Measurements from ENCODE around the gene COQ10B. TPM values are rescaled to one million over a fixed set of nuclear protein-coding genes. Genes with fewer than 3 reads are reported as not detected.
A peak's percentile ranks its signal among the peaks of the same experiment; 100 is the strongest.
"Not testable (repeated sequence)": the region's sequence is repeated elsewhere in the genome, so short reads cannot be mapped to it uniquely, and the experiment has no call there.

COQ10B gene
- total RNA-seq, 1 donor from 2014 or later = 11.0 TPM

- DNase-seq (ENCODE audit: low spot score, unreplicated experiment) = no peak
- H3K27ac Mint-ChIP-seq = peak overlapping the region; percentile 57
- H3K9me3 Mint-ChIP-seq (ENCODE audit: low read depth) = no peaks in the 10 kb centered on the region
- TF ChIP-seq CTCF (IDR thresholded peaks at IDR 0.05; ENCODE audit: unreplicated experiment) = no peak
- no peak overlapping the region for H3K4me3 Mint-ChIP-seq (ENCODE audit: low read depth)
- H3K36me3 Mint-ChIP-seq (ENCODE audit: insufficient read depth) = peaks cover 7% of the 10 kb centered on the region
- peaks cover 1% of the 10 kb centered on the region for H3K4me1 Mint-ChIP-seq (ENCODE audit: low read depth)
- no peaks in the 10 kb centered on the region for H3K27me3 Mint-ChIP-seq
Measured at GRCh38 chr2:197461057-197461456, 7.7 kb downstream of the COQ10B start.

GRCh38 chr2:197464175-197464574 is 10.8 kb downstream of the COQ10B start:
- DNase-seq (ENCODE audit: low spot score, unreplicated experiment) = no peak
- Mint-ChIP-seq H3K27ac (no peak overlapping the region), H3K4me3 (ENCODE audit: low read depth) (no peak overlapping the region), H3K9me3 (ENCODE audit: low read depth) (no peaks in the 10 kb centered on the region), H3K27me3 (no peaks in the 10 kb centered on the region), H3K4me1 (ENCODE audit: low read depth) (peaks cover 1% of the 10 kb centered on the region), H3K36me3 (ENCODE audit: insufficient read depth) (peaks cover 13% of the 10 kb centered on the region)
- TF ChIP-seq CTCF (IDR thresholded peaks at IDR 0.05; ENCODE audit: unreplicated experiment) = no peak

- no peaks in the 10 kb centered on the region for H3K4me1 Mint-ChIP-seq (ENCODE audit: low read depth)
- H3K36me3 Mint-ChIP-seq (ENCODE audit: insufficient read depth) = peaks cover 9% of the 10 kb centered on the region
- H3K27me3 Mint-ChIP-seq = no peaks in the 10 kb centered on the region
- no peak for TF ChIP-seq CTCF (IDR thresholded peaks at IDR 0.05; ENCODE audit: unreplicated experiment)
- H3K4me3 Mint-ChIP-seq (ENCODE audit: low read depth) = no peak overlapping the region
- H3K27ac Mint-ChIP-seq = no peak overlapping the region
- no peaks in the 10 kb centered on the region for H3K9me3 Mint-ChIP-seq (ENCODE audit: low read depth)
- DNase-seq (ENCODE audit: low spot score, unreplicated experiment) = no peak
Measured at GRCh38 chr2:197472166-197472565, 18.8 kb downstream of the COQ10B start.

GRCh38 chr2:197477797-197478196 is 24.4 kb downstream of the COQ10B start:
- H3K4me3 Mint-ChIP-seq (ENCODE audit: low read depth) = no peak overlapping the region
- peaks cover 2% of the 10 kb centered on the region for H3K4me1 Mint-ChIP-seq (ENCODE audit: low read depth)
- no peaks in the 10 kb centered on the region for H3K9me3 Mint-ChIP-seq (ENCODE audit: low read depth)
- H3K27me3 Mint-ChIP-seq = no peaks in the 10 kb centered on the region
- no peak overlapping the region for H3K27ac Mint-ChIP-seq
- DNase-seq (ENCODE audit: low spot score, unreplicated experiment) = no peak
- peaks cover 10% of the 10 kb centered on the region for H3K36me3 Mint-ChIP-seq (ENCODE audit: insufficient read depth)
- TF ChIP-seq CTCF (IDR thresholded peaks at IDR 0.05; ENCODE audit: unreplicated experiment) = no peak

GRCh38 chr2:197480165-197481036 is 27.0 kb downstream of the COQ10B start:
- Mint-ChIP-seq H3K36me3 (ENCODE audit: insufficient read depth) (peaks cover 17% of the 10 kb centered on the region), H3K4me1 (ENCODE audit: low read depth) (peaks cover 2% of the 10 kb centered on the region), H3K27ac (no peak overlapping the region), H3K9me3 (ENCODE audit: low read depth) (peaks cover 4% of the 10 kb centered on the region), H3K27me3 (no peaks in the 10 kb centered on the region), H3K4me3 (ENCODE audit: low read depth) (no peak overlapping the region)
- TF ChIP-seq CTCF (IDR thresholded peaks at IDR 0.05; ENCODE audit: unreplicated experiment) = no peak
- no peak for DNase-seq (ENCODE audit: low spot score, unreplicated experiment)

- H3K27me3 Mint-ChIP-seq; DNase-seq (ENCODE audit: low spot score, unreplicated experiment); H3K4me3 Mint-ChIP-seq (ENCODE audit: low read depth); H3K9me3 Mint-ChIP-seq (ENCODE audit: low read depth); H3K27ac Mint-ChIP-seq; H3K4me1 Mint-ChIP-seq (ENCODE audit: low read depth): not testable (repeated sequence)
- H3K36me3 Mint-ChIP-seq (ENCODE audit: insufficient read depth) = peaks cover 35% of the 10 kb centered on the region
Measured at GRCh38 chr2:197484248-197484647, 30.9 kb downstream of the COQ10B start.

Measured in progenitor cell of endocrine pancreas (in vitro differentiated cells).